ENCODE results near the gene KSR2. TPM values are rescaled to one million over a fixed set of nuclear protein-coding genes. Genes with fewer than 3 reads are reported as not detected.

Gene KSR2
- total and polyA plus RNA-seq, 10 of the 15 experiments (the other 5 are each of a cell fraction or from before 2014, with no cell fraction given) = under 0.01 to 1.5 (median 0.01) TPM; not detected in 3

GRCh38 chr12:117589021-117589420 lies 379.8 kb downstream of the KSR2 start:
- Histone ChIP-seq H3K9ac (ENCODE audit: control insufficient read depth, insufficient read depth, low read length) (no peak overlapping the region), H3K4me2 (ENCODE audit: control insufficient read depth, insufficient read depth) (no peak overlapping the region), H3K9me3 (replicated peaks; ENCODE audit: control insufficient read depth, insufficient read depth, low read length) (no peaks in the 10 kb centered on the region; the same call in 2 of the 3 replicates), H3K27ac (ENCODE audit: control insufficient read depth, insufficient read depth) (no peak overlapping the region), H3K4me1 (ENCODE audit: control insufficient read depth, insufficient read depth, low read length) (no peaks in the 10 kb centered on the region), H4K20me1 (ENCODE audit: control insufficient read depth, insufficient read depth) (no peaks in the 10 kb centered on the region), H3K36me3 (ENCODE audit: control insufficient read depth in 2 of 2, insufficient read depth in 2 of 2, low read length in 1 of 2) (no peaks in the 10 kb centered on the region), H2AFZ (ENCODE audit: control insufficient read depth, low read depth, low read length) (no peak overlapping the region), H3K4me3 (no peak overlapping the region), H3K27me3 (replicated peaks in 1 of 2; ENCODE audit: control insufficient read depth in 2 of 2, insufficient read depth in 2 of 2, low read length in 1 of 2) (peaks cover 0 to 2% of the 10 kb centered on the region in 2 experiments; a peak in 2 of 4 replicates), H3K79me2 (ENCODE audit: control insufficient read depth, insufficient read depth, low read length) (no peaks in the 10 kb centered on the region)
- POLR2A ChIA-PET = no interaction called here
- RAD21 ChIA-PET (ENCODE audit: unreplicated experiment) = interaction anchor here (1.0 to 3.0 kb wide), 3 partner anchors 222 to 376 kb away, joined by 5 to 28 read pairs (median 7); no protein-coding TSS in a partner anchor
- TF ChIP-seq HDAC2 (IDR thresholded peaks at IDR 0.05) (no peak), BMI1 (IDR thresholded peaks at IDR 0.05; ENCODE audit: borderline replicate concordance) (no peak), NBN (IDR thresholded peaks at IDR 0.05) (no peak), CHD4 (IDR thresholded peaks at IDR 0.05) (no peak), RAD51 (IDR thresholded peaks at IDR 0.05) (no peak), FOXK2 (IDR thresholded peaks at IDR 0.05) (no peak), MTA3 (IDR thresholded peaks at IDR 0.05; ENCODE audit: borderline replicate concordance, low read length) (no peak), SUPT20H (IDR thresholded peaks at IDR 0.05; ENCODE audit: borderline replicate concordance, control insufficient read depth, low read depth, low read length) (no peak), MEF2A (IDR thresholded peaks at IDR 0.05; ENCODE audit: insufficient read depth, low read depth, low read length) (no peak), MEF2B (IDR thresholded peaks at IDR 0.05; ENCODE audit: partially characterized antibody, poor library complexity, severe bottlenecking) (no peak), FOS (IDR thresholded peaks at IDR 0.05; ENCODE audit: borderline replicate concordance, extremely low read depth, insufficient read length) (no peak), JUND (IDR thresholded peaks at IDR 0.05; ENCODE audit: low read depth, low read length) (no peak), RCOR1 (conservative IDR thresholded peaks at IDR 0.05; ENCODE audit: low read depth, low read length) (no peak), IRF5 (IDR thresholded peaks at IDR 0.05; ENCODE audit: borderline replicate concordance) (no peak), JUNB (IDR thresholded peaks at IDR 0.05) (no peak), SIX5 (IDR thresholded peaks at IDR 0.05; ENCODE audit: low read depth, low read length, severe bottlenecking) (no peak), GATAD2B (conservative IDR thresholded peaks at IDR 0.05; ENCODE audit: low read depth) (no peak), ZNF622 (IDR thresholded peaks at IDR 0.05) (no peak), TCF12 (IDR thresholded peaks at IDR 0.05; ENCODE audit: low read depth, low read length) (no peak)
- TF ChIP-seq, protein P1, sequence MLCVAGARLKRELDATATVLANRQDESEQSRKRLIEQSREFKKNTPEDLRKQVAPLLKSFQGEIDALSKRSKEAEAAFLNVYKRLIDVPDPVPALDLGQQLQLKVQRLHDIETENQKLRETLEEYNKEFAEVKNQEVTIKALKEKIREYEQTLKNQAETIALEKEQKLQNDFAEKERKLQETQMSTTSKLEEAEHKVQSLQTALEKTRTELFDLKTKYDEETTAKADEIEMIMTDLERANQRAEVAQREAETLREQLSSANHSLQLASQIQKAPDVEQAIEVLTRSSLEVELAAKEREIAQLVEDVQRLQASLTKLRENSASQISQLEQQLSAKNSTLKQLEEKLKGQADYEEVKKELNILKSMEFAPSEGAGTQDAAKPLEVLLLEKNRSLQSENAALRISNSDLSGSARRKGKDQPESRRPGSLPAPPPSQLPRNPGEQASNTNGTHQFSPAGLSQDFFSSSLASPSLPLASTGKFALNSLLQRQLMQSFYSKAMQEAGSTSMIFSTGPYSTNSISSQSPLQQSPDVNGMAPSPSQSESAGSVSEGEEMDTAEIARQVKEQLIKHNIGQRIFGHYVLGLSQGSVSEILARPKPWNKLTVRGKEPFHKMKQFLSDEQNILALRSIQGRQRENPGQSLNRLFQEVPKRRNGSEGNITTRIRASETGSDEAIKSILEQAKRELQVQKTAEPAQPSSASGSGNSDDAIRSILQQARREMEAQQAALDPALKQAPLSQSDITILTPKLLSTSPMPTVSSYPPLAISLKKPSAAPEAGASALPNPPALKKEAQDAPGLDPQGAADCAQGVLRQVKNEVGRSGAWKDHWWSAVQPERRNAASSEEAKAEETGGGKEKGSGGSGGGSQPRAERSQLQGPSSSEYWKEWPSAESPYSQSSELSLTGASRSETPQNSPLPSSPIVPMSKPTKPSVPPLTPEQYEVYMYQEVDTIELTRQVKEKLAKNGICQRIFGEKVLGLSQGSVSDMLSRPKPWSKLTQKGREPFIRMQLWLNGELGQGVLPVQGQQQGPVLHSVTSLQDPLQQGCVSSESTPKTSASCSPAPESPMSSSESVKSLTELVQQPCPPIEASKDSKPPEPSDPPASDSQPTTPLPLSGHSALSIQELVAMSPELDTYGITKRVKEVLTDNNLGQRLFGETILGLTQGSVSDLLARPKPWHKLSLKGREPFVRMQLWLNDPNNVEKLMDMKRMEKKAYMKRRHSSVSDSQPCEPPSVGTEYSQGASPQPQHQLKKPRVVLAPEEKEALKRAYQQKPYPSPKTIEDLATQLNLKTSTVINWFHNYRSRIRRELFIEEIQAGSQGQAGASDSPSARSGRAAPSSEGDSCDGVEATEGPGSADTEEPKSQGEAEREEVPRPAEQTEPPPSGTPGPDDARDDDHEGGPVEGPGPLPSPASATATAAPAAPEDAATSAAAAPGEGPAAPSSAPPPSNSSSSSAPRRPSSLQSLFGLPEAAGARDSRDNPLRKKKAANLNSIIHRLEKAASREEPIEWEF (IDR thresholded peaks at IDR 0.05; ENCODE audit: insufficient replicate concordance, low read depth, low read length) = no peak
- intact Hi-C loops (cut with micrococcal nuclease; ENCODE audit: unreplicated experiment) = loop anchor here (5.0 kb wide), 1 partner anchor 248 kb away; no protein-coding TSS in a partner anchor
- 11% methylated on average over 1 of the region's 1 CpG for WGBS (ENCODE audit: insufficient coverage, insufficient replicate concordance, low lambda C conversion rate, missing lambda C conversion rate)
- no peak for FAIRE-seq
- no peak for ATAC-seq
- CTCF ChIA-PET = interaction anchor here (0.5 to 6.3 kb wide), 21 partner anchors 8 to 885 kb away, joined by 3 to 109 read pairs (median 4); no protein-coding TSS in a partner anchor
- in situ Hi-C loops (cut with MboI) = loop anchor here (5.0 kb wide), 2 partner anchors 222 to 377 kb away; no protein-coding TSS in a partner anchor
- SMC1A ChIA-PET (ENCODE audit: uncharacterized antibody, unreplicated experiment) = interaction anchor here (1.0 to 3.8 kb wide), 11 partner anchors 9 to 376 kb away, joined by 3 to 37 read pairs (median 6); no protein-coding TSS in a partner anchor
- BruUV-seq (replicated peaks) = no TSS peak
- no peak for DNase-seq (ENCODE audit: low read depth, low spot score)

Measured in GM12878 (cell line).